ENCODE results near the gene ITM2C. TPM values are rescaled to one million over a fixed set of nuclear protein-coding genes. Genes with fewer than 3 reads are reported as not detected.
A peak's percentile ranks its signal among the peaks of the same experiment; 100 is the strongest.

The ITM2C gene
- total RNA-seq, 8 experiments from 2014 or later = 25.9 to 442 (median 57.6) TPM

DNA sequence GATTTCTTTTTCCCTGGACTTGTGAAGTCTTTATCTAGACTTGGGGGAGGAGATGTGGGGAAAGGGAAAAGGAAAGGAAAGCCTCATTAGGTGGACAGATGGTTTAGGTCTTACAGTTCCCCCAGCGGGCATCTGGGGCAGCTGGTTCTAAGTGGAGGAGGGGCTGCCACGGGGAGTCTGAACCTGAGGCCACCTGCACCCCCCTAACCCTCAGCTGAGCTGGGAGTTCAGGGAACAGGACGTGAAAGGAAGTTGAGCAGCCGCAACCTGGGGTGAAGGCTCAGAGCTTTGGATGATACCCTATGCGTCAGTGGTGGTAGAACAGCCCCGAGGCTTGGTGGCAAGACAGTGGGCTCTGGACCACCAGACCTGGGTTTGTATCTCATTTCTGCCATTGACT, 26.8 kb downstream of the ITM2C start:
- 0 to 100% (median 75%) methylated on average over 1 to 6 of the region's 6 CpGs; no CpG with 5 or more reads in 4 of the 10 experiments for WGBS, 10 experiments
- peaks cover 10 to 34% of the 10 kb centered on the region in 2 donors for H3K4me1 ChIP-seq (replicated peaks in 1 of 2)
- no peak for ATAC-seq (replicated peaks in 6 of 8)
- no peak overlapping the region for H3K4me3 ChIP-seq
- H3K27ac ChIP-seq = no peak overlapping the region
- in situ Hi-C loops (cut with MboI; ENCODE audit: low pct_unique_long_range_greater_than_20kb in 2 of 9, low sequenced_read_pairs in 9 of 9, unreplicated experiment in 9 of 9) = no loop called here

GRCh38 chr2:230893338-230893737, 28.6 kb downstream of the ITM2C start:
- in situ Hi-C loops (cut with MboI; ENCODE audit: low pct_unique_long_range_greater_than_20kb in 2 of 9, low sequenced_read_pairs in 9 of 9, unreplicated experiment in 9 of 9) = no loop called here
- Histone ChIP-seq H3K4me1 (replicated peaks in 1 of 2) (peaks cover 0 to 25% of the 10 kb centered on the region in 2 donors), H3K4me3 (no peak overlapping the region), H3K27ac (peak overlapping the region in 1 of 2 donors; percentile 2)
- WGBS, 10 experiments = 33 to 45% (median 37%) methylated on average over 2 to 5 of the region's 6 CpGs; no CpG with 5 or more reads in 6 of the 10 experiments
- peak in 5 of 8 experiments; percentile 54 to 66 (median 65) for ATAC-seq (replicated peaks in 6 of 8)

DNA sequence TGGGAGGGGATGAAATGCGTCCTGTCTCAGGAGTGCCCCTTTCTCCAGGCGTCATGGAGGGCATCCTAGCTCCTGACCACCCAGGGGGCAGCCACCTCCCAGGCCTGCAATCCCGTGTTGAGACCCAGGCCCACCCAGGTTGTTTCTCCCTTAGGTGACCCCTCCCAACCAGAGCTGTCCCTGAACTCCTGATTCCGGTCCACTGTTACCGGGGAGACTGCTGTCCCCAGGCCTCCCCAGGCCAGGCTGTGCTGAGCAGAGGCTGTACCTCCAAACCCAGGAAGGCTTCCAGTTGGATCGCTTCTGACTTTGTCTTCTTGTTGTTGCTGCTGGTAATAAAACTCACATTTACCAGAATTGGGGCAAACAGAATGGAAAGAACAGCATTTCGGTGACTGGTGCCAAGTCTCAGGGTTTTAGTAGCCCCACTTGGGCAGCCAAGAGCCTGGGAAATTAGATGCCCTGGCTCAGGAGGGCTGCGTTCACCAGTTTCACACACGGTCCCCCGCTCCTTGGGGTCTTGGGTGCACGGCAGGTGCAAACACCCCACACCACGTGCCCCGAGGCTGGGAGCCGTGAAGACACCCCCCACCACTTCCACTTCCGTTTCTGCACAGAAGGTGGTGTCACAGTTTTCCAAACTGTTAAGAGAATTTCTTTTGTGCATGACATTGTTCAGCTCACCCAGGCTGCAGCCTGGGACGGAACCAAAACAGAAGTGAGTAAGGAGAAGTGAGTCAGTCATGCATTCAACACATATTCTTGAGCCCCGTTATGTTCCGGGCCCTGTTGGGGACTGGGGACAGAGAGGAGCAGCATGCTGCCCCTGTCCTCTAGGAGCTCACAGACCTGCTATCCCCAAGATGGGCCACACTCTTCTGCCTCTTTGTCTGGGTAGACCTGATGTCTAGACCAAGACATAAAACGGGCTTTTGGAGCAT, 29.4 kb downstream of the ITM2C start:
- no peak overlapping the region for H3K27ac ChIP-seq
- peaks cover 0 to 32% of the 10 kb centered on the region in 2 donors for H3K4me1 ChIP-seq (replicated peaks in 1 of 2)
- H3K4me3 ChIP-seq = no peak overlapping the region
- in situ Hi-C loops (cut with MboI; ENCODE audit: low pct_unique_long_range_greater_than_20kb in 2 of 9, low sequenced_read_pairs in 9 of 9, unreplicated experiment in 9 of 9) = no loop called here
- 0 to 100% (median 53%) methylated on average over 1 to 9 of the region's 19 CpGs; no CpG with 5 or more reads in 1 of the 10 experiments for WGBS, 10 experiments
- ATAC-seq (replicated peaks in 6 of 8) = peak in 5 of 8 experiments; percentile 5 to 40 (median 17)

GRCh38 chr2:230895536-230896345, 31.0 kb downstream of the ITM2C start:
- no peak overlapping the region for H3K27ac ChIP-seq
- in situ Hi-C loops (cut with MboI; ENCODE audit: low pct_unique_long_range_greater_than_20kb in 2 of 9, low sequenced_read_pairs in 9 of 9, unreplicated experiment in 9 of 9) = no loop called here
- peak in 2 of 8 experiments; percentile 49 to 72 for ATAC-seq (replicated peaks in 6 of 8)
- 10 to 100% (median 59%) methylated on average over 1 to 5 of the region's 6 CpGs; no CpG with 5 or more reads in 2 of the 10 experiments for WGBS, 10 experiments
- no peak overlapping the region for H3K4me3 ChIP-seq
- H3K4me1 ChIP-seq (replicated peaks in 1 of 2) = peaks cover 5 to 42% of the 10 kb centered on the region in 2 donors

- Histone ChIP-seq H3K4me1 (replicated peaks in 1 of 2) (peaks cover 5 to 35% of the 10 kb centered on the region in 2 donors), H3K4me3 (no peak overlapping the region), H3K27ac (no peak overlapping the region)
- in situ Hi-C loops (cut with MboI; ENCODE audit: low pct_unique_long_range_greater_than_20kb in 2 of 9, low sequenced_read_pairs in 9 of 9, unreplicated experiment in 9 of 9) = no loop called here
- WGBS, 10 experiments = 42 to 92% (median 80%) methylated on average over 1 to 9 of the region's 19 CpGs; no CpG with 5 or more reads in 3 of the 10 experiments
- no peak for ATAC-seq (replicated peaks in 6 of 8)
Observed at GRCh38 chr2:230896346-230897115, 31.8 kb downstream of the ITM2C start.

- in situ Hi-C loops (cut with MboI; ENCODE audit: low pct_unique_long_range_greater_than_20kb in 2 of 9, low sequenced_read_pairs in 9 of 9, unreplicated experiment in 9 of 9) = no loop called here
- ATAC-seq (replicated peaks in 6 of 8) = no peak
- 19 to 100% (median 90%) methylated on average over 1 to 10 of the region's 13 CpGs; no CpG with 5 or more reads in 3 of the 10 experiments for WGBS, 10 experiments
- Histone ChIP-seq H3K4me3 (no peak overlapping the region), H3K4me1 (replicated peaks in 1 of 2) (peaks cover 5 to 32% of the 10 kb centered on the region in 2 donors), H3K27ac (peak overlapping the region in 1 of 2 donors; percentile 48)
Observed at GRCh38 chr2:230898016-230898712, 33.4 kb downstream of the ITM2C start.

DNA sequence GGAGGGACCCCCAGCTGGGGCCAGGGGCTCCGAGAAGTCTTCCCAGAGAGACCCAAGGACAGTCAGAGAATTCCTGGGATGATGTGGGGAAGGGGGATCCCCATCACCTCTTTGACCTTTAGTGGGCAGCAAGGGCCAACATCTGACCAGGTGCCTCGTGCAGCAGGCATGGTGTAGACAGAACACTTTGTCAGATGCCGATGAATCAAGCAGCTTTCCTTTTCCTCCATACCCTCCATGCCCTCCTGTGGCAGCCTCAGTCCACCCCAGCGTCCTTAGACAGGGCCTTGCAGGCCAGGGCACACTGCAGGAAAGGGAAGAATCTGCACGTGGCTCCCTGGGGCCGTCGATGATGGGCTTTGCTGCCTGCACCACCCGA, 34.0 kb downstream of the ITM2C start:
- no peak overlapping the region for H3K4me3 ChIP-seq
- in situ Hi-C loops (cut with MboI; ENCODE audit: low pct_unique_long_range_greater_than_20kb in 2 of 9, low sequenced_read_pairs in 9 of 9, unreplicated experiment in 9 of 9) = no loop called here
- 0 to 100% (median 76%) methylated on average over 1 to 4 of the region's 8 CpGs; no CpG with 5 or more reads in 6 of the 10 experiments for WGBS, 10 experiments
- H3K4me1 ChIP-seq (replicated peaks in 1 of 2) = peaks cover 5 to 27% of the 10 kb centered on the region in 2 donors
- peak overlapping the region in 1 of 2 donors; percentile 48 for H3K27ac ChIP-seq
- peak in 3 of 8 experiments; percentile 39 to 48 (median 42) for ATAC-seq (replicated peaks in 6 of 8)

DNA sequence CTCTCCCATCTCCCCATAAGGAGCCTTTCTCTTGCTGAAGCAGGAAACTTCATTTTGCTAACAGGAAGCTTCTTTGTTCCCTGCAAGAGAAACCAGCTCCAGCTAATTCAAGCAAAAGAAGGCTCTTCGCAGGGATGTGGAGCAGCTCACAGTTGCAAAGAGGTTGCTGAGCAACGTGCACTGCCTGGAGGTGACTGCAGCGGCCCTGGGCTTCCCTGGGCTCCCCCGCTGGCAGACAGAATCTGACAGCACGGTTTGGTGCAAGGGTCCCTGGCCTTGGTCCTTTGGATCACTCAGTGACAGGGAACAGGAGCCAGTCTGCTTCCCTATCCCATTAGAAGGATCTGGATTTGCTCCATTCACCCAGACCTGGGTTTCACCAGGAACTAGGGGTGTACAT, 34.5 kb downstream of the ITM2C start:
- Histone ChIP-seq H3K4me1 (replicated peaks in 1 of 2) (peaks cover 5 to 21% of the 10 kb centered on the region in 2 donors), H3K27ac (peak overlapping the region in 1 of 2 donors; percentile 48), H3K4me3 (no peak overlapping the region)
- WGBS, 10 experiments = 5 to 100% (median 14%) methylated on average over 1 to 5 of the region's 5 CpGs; no CpG with 5 or more reads in 6 of the 10 experiments
- in situ Hi-C loops (cut with MboI; ENCODE audit: low pct_unique_long_range_greater_than_20kb in 2 of 9, low sequenced_read_pairs in 9 of 9, unreplicated experiment in 9 of 9) = no loop called here
- peak in 5 of 8 experiments; percentile 73 to 98 (median 97) for ATAC-seq (replicated peaks in 6 of 8)

- in situ Hi-C loops (cut with MboI; ENCODE audit: low pct_unique_long_range_greater_than_20kb in 2 of 9, low sequenced_read_pairs in 9 of 9, unreplicated experiment in 9 of 9) = loop anchor here in 2 of 9 experiments (5.0 to 10.0 kb wide), 2 partner anchors 85 to 88 kb away; no protein-coding TSS in a partner anchor
- ATAC-seq (replicated peaks in 6 of 8) = no peak
- H3K4me3 ChIP-seq = no peak overlapping the region
- 10 to 97% (median 92%) methylated on average over 2 to 4 of the region's 4 CpGs; no CpG with 5 or more reads in 5 of the 10 experiments for WGBS, 10 experiments
- H3K4me1 ChIP-seq (replicated peaks in 1 of 2) = peaks cover 5 to 17% of the 10 kb centered on the region in 2 donors
- no peak overlapping the region for H3K27ac ChIP-seq
Observed at GRCh38 chr2:230899786-230900185, 35.0 kb downstream of the ITM2C start.

GRCh38 chr2:230900336-230900995, 35.7 kb downstream of the ITM2C start:
- in situ Hi-C loops (cut with MboI; ENCODE audit: low pct_unique_long_range_greater_than_20kb in 2 of 9, low sequenced_read_pairs in 9 of 9, unreplicated experiment in 9 of 9) = loop anchor here in 2 of 9 experiments (5.0 to 10.0 kb wide), 2 partner anchors 84 to 87 kb away; no protein-coding TSS in a partner anchor

GRCh38 chr2:230901006-230901405, 36.3 kb downstream of the ITM2C start:
- WGBS, 10 experiments = 0 to 93% (median 64%) methylated on average over 1 to 5 of the region's 5 CpGs; no CpG with 5 or more reads in 4 of the 10 experiments
- no peak for ATAC-seq (replicated peaks in 6 of 8)
- Histone ChIP-seq H3K4me3 (no peak overlapping the region), H3K27ac (no peak overlapping the region), H3K4me1 (replicated peaks in 1 of 2) (peaks cover 5 to 20% of the 10 kb centered on the region in 2 donors)
- in situ Hi-C loops (cut with MboI; ENCODE audit: low pct_unique_long_range_greater_than_20kb in 2 of 9, low sequenced_read_pairs in 9 of 9, unreplicated experiment in 9 of 9) = loop anchor here in 2 of 9 experiments (5.0 to 10.0 kb wide), 2 partner anchors 84 to 86 kb away; no protein-coding TSS in a partner anchor

More at GRCh38 chr2:230900336-230900995, 35.7 kb downstream of the ITM2C start:
- H3K4me3 ChIP-seq = no peak overlapping the region
- ATAC-seq (replicated peaks in 6 of 8) = no peak
- H3K27ac ChIP-seq = no peak overlapping the region
- H3K4me1 ChIP-seq (replicated peaks in 1 of 2) = peaks cover 5 to 20% of the 10 kb centered on the region in 2 donors
- WGBS, 10 experiments = 0 to 100% (median 93%) methylated on average over 1 to 6 of the region's 10 CpGs; no CpG with 5 or more reads in 1 of the 10 experiments

Data from motor neuron (in vitro differentiated cells).